Activated CD4-positive, alpha-beta T cell treated with anti-CD3 and anti-CD28 coated beads, Interleukin-2, Interleukin-6, amounts not matched to agents 100 ng/mL and 50 ng/mL, durations not matched to agents 16 hours and 8 hours (primary cell): Measurements from ENCODE around the gene USP50.
"Not testable (repeated sequence)": the region's sequence is repeated elsewhere in the genome, so short reads cannot be mapped to it uniquely, and the experiment has no call there.

Experiments
- DNase-seq: peaks from one replicate; pipeline ENCODE4 v3.0.0-alpha.2; 2020

Gene USP50

DNA sequence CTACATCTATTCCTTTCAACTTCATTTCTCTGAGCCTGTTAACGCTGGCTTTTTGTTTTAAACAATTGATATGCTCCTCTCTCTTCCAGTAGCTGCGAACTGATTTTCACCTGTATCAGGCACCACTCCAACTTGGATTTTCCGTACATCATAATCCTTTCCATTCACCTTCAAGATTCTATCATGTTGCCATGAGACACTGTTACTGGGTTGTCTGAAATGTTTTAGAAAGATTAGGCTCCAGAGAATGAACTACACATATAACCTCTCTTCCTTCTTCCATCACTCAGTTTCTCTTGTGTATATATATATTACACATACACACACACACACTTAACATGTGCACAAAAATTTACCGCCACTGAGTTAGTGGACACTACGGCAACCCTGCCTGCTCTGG, at the start of gene USP50:
TSS of gene USP50 (minus strand) at position 101 of the 400 bp plus-strand sequence. CDS start 141 bp downstream, outside the sequence.
- no peak for DNase-seq

DNA sequence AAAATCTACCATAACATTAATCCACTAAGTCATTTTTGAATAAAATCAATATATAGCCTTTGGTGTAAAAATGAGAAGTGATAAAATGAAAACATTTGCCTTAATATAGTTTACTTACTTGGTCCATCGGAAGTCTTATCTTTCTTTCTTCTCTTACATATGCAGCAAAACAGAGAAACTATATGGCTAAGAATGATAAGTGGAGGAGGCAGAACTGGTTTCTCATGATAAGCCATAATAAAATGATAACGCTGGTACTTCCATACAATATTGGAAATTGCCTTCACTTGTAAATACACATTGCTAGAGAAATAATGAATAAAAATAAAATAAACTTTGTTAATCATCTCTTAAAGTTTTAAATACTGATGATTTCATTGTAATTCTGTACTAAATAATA, 47.8 kb upstream of the USP50 start:
- no peak for DNase-seq

DNA sequence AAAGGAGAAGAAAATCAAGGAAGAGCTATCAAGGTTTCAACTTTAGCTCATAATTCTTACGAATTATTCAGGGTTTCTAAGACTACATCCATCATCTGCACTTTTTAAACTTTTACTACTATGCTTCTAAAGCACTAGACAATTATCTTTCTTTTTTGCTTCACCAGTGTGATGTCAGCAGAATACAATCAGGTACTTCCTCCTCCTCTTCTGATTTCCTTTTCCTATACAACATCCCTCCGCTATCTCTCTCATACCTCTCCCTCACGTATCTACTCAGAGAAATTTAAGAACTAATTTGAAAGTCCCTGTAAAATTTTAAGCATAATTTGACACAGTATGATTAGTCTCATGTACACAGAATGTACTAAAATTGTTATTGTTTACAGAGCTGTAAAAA, 47.3 kb upstream of the USP50 start:
- no peak for DNase-seq

GRCh38 chr15:50590288-50590687, 43.8 kb upstream of the USP50 start:
- no peak for DNase-seq

DNA sequence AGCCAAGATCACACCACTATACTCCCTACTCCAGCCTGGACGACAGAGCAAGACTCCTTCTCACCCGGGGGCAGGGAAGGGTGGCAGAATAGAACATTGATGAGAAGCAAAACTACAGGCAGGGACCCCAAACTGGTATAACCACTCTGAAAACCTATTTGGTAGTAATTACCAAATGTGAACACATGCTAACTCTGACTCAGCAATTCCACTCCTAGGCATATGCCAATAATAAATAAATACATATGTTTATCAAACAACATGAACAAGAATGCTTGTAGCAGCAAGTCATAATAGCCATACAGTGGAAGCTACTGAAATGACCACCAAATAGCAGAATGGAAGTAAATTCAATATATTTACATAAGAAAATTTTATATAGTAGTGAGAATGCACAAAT, 31.0 kb upstream of the USP50 start:
- DNase-seq: no peak

DNA sequence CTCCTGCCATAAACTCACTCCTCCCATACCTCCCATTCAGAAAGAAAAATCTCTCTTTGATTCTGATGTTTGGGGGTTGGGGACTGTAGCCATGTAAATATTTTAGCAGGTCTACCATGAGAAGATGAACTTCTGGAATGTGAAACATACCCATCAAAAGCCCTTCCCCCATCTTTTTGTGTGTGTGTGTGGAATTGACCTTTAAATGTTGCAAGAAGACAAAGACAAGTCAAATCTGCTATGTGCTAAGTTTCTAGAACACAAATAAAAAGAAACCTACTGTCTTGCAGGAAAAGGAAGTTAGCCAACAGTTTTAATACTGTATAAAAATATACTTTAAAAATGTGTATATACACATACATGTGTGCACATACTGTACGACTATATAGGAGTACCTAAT, 29.7 kb upstream of the USP50 start:
- no peak for DNase-seq

DNA sequence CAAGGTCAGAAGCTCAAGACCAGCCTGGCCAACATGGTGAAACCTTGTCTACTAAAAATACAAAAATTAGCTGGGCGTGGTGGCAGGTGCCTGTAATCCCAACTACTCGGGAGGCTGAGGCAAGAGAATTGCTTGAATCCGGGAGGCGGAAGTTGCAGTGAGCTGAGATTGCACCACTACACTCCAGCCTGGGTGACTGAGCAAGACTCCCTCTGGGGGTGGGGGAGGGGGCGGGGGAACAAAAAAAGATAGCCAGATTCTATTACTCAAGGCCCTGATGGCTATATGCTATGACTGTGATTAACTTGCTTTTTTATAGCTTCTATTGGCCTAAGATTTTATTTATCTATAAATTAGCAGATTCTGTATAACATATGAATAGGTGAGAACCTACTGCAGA, 27.4 kb upstream of the USP50 start:
- not testable (repeated sequence) for DNase-seq

DNA sequence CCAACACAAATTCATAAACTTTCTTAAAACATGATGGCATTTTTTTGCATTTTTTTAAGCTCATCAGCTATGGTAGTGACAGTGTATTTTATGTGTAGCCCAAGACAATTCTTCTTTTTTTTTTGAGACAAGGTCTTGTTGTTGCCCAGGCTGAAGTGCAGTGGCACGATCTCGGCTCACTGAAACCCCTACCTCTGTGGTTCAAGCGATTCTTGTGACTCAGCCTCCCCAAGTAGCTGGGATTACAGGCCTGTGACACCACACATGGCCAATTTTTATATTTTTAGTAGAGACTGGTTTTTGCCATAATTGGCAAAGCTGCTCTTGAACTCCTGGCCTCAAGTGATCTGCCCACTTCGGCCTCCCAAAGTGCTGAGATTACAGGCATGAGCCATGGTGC, 17.3 kb upstream of the USP50 start:
- DNase-seq: peak; percentile 31

- DNase-seq: peak; percentile 68
Observed at GRCh38 chr15:50562735-50563640, 16.5 kb upstream of the USP50 start.

DNA sequence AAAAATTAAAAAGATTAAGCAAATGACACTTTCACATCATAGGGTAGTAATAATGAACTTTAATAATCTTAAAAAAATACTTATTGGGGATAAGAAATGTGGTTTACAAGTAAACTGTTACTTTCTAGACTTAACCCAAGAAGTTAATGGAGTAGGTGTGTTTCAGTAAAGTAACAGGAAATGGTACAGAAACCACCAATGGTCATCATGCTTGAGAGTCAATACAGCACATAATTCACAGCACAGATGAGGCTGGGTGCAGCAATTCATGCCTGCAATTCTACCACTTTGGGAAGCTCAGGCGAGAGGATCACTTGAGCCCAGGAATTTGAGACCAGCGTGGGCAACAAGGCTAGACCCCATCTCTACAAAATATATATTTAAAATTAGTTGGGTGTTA, 11.5 kb upstream of the USP50 start:
- DNase-seq: peak; percentile 23

DNA sequence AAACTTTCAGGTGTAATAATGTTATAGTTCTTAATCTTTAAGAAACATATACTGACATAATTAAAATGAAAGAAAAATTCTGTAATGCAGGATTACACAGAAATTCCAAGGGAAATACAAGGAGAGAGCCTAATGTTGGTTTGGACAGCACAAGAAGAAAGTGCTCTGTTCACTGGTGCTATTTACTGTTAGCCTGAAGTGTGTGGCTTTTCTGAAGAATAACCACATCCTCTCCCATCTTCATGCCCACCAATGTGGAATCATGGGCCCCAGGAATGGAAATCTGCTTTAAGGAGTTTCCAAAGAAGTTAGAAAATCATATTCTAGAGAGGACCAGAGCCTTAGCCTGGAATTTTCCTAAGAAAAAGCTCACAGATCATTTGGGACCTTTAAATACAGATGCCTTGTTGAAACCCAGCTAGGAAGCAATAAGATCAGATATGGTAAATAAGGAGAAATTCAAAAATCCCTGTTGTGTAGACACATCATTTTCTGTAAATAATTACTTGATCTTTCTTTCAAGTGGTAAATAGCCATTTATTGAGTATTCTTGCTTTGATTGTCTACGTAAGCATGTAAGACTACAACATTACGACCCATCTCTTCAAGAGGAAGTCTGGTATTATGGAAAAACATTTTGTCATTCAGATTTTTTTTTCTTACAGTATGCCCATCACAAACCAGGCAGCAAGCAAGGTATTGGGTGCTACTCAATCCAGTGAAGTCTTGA, 10.3 kb upstream of the USP50 start:
- DNase-seq: peak; percentile 9

DNA sequence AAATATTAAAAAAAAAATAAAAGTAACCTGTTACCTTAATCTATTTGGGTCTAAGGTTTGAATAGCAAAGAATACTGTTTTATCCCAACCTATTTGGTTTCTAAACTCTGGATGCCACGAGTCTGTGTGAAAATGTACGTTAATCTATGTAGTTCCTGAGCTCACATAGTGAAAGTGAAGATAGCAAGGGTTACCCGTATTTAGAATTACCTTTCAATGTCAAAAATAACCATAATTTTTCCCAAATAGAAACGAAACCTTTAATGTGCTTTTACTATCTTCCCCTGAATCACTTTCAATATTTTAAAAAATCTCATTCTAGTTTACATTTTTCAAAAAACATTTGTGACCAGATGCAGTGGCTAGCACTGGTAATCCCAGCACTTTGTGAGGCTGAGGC, 5.8 kb upstream of the USP50 start:
- no peak for DNase-seq

- DNase-seq: no peak
Observed at GRCh38 chr15:50549326-50549725, 2.9 kb upstream of the USP50 start.

GRCh38 chr15:50544368-50544767, 2.1 kb downstream of the USP50 start:
- DNase-seq: no peak

DNA sequence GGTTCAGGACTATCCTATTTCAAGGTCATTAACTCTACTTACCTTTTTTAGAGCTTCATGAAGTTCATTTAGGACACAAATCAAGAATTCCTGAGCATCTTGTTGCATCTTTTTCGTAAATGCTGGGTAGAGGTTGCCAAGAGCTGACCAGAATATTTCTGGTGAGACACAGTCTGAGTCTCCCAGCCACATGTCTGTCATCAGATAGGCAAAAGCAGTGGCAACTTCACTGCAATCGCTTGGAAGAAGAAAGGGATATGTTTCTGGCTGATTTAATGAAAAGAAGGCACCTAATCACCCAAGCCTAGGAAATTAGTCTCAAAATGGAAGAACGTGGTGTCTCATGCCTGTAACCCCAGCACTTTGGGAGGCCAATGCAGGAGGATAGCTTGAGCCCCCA, 2.9 kb downstream of the USP50 start:
- DNase-seq: no peak

GRCh38 chr15:50542887-50543210, 3.6 kb downstream of the USP50 start:
- no peak for DNase-seq

DNA sequence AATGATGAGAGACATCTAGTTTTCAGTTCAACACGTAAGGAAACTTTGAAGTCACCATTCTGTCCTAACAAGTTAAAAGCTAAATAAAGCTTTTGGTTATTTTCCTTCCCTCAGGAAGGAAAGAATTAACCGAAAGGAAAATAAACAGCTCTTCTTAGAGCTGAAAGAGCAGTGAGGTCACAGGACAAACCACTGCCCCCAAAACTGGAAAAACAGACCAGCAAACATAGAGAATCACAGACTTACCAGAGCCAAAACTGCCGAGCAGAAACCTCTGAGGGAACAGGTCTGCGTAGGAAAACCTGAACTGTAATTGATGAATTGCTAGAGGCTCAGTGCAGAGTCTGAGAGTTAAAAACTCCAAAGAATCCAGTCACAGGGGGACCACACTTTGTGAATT, 14.7 kb downstream of the USP50 start:
- no peak for DNase-seq

DNA sequence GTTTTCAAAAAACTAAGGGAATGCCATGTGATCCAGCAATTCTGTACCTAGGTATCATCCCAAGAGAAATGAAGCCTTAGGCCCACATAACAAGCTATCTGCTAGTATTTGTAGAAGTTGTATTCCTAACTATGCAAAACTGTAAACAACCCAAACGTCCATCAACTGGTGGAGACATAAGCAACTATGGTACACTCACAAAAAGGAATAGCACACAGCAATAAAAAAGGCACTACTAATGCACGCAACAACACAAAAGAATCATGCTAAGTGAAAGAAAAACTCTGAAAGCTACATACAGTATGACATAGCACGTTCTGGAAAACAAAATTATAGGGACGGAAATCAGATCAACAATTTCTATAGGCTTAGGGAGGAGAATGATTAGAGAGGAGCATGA, 15.3 kb downstream of the USP50 start:
- no peak for DNase-seq

DNA sequence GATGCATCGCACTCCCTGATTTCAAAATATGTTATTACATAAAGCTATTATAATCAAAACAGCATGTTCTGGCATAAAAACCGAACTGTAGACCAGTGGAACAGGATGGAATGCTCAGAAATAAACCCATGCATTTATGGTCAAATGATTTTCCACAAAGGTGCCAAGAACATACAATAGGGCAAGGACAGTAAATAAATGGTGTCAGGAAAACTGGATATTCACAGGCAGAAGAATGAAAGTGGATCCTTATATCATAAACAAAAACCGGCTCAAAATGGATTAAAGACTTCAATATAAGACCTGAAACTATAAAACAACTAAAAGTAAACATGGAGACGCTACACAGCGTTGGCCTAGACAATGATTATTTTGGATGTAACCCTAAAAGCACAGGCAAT, 22.6 kb downstream of the USP50 start:
- no peak for DNase-seq

DNA sequence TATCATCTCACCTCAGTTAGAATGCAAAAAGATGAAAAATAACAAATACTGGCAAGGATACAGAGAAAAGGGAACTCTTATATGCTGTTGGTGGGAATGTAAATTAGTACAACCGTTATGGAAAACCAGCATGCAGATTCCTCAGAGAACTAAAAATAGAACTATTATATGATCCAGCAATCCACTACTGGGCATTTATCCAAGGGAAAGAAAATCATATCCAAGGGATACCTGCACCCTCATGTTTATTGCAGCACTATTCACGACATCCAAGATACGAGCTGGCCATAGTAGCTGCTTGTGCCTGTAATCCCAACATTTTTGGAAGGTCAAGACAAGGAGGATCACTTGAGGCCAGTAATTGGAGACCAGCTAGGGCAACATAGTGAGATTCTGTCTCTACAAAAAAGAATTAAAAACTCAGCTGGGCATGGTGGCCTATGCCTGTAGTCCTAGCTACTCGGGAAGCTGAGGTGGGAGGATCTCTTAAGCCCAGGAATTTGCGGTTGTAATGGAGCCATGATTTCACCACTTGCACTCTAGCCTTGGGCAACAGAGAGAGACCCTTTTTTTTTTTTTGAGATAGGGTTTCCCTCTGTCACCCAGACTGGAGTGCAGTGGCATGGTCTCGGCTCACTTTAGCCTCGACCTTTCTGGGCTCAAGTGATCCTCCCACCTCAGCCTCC, 26.6 kb downstream of the USP50 start:
- no peak for DNase-seq

- DNase-seq: no peak
Observed at GRCh38 chr15:50513001-50513400, 33.5 kb downstream of the USP50 start.

DNA sequence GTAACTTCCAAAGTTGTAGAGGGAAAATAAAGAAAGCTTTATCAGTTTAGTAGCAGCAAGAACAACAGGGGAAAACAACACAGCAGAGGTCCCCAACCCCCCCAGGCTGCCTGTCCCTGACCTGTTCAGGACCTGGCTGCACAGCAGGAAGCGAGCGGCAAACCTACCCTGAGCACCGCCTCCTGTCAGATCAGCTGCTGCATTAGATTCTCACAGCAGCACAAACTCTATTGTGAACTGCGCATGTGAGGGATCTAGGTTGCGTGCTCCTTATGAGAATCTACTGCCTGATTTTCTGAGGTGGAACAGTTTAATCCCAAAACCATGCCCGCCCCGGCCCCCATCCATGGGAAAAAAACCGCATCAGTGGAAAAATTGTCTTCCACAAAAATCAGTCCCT, 40.3 kb downstream of the USP50 start:
- no peak for DNase-seq

- not testable (repeated sequence) for DNase-seq
Observed at GRCh38 chr15:50505656-50506055, 40.8 kb downstream of the USP50 start.

DNA sequence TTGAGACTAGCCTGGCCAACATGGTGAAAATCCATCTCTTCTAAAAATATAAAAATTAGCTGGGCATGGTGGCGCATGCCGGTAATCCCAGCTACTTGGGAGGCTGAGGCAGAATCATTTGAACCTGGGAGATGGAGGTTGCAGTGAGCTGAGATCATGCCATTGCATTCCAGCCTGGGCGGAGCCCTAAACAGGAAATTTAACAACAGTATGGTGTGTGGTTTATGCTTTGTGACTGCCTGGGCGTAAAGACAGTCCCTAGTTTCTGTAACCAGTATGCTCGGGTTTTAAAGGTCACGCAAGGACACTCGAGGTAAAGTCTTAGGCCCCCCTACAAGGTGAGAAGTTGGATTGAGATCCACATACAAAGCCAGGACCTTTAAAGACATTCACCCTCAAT, 43.3 kb downstream of the USP50 start:
- no peak for DNase-seq
